GM12878 (cell line): ENCODE results near the gene PRPF6.

Source experiments
- CREM ChIP-seq: IDR thresholded peaks from 2 replicates; pipeline ENCODE4 v1.6.1; 2014; ENCODE audit warnings: antibody characterized with exemption, low read depth
- CTCF ChIP-seq, 3 experiments: IDR thresholded peaks in 2 of 3; conservative IDR thresholded peaks in 1 of 3; 2 replicates each; pipeline ENCODE4 v1.5.1; 2011; ENCODE audit warnings: low read depth in 3 of 3, low read length in 3 of 3, mild to moderate bottlenecking in 3 of 3, control low read depth in 2 of 3, moderate library complexity in 2 of 3, inconsistent platforms in 1 of 3, mixed read lengths in 1 of 3; ENCODE audit not compliant: control insufficient read depth in 2 of 3, insufficient read depth in 1 of 3; ENCODE audit errors: extremely low read depth in 1 of 3
- EP300 ChIP-seq, 2 experiments: fragments of 150-350 bp in 1 of 2; IDR thresholded peaks; 2 replicates each; pipeline ENCODE4 v1.6.1; 2011 to 2012; ENCODE audit warnings: low read depth in 2 of 2, low read length in 2 of 2, borderline replicate concordance in 1 of 2, improper control_type of control experiment in 1 of 2, inconsistent platforms in 1 of 2; ENCODE audit not compliant: control insufficient read depth in 1 of 2
- JUND ChIP-seq: IDR thresholded peaks from 2 replicates; pipeline ENCODE4 v1.6.1; 2012; ENCODE audit warnings: low read depth, mild to moderate bottlenecking, low read length, improper control_type of control experiment, moderate library complexity
- POLR2AphosphoS2 ChIP-seq: IDR thresholded peaks from 2 replicates; pipeline ENCODE4 v1.6.1; 2011; ENCODE audit warnings: low read depth, mild to moderate bottlenecking, low read length, improper control_type of control experiment, moderate library complexity
- RCOR1 ChIP-seq: conservative IDR thresholded peaks from 2 replicates; pipeline ENCODE4 v1.6.1; 2012; ENCODE audit warnings: low read depth, low read length, improper control_type of control experiment
- USF2 ChIP-seq: IDR thresholded peaks from 2 replicates; pipeline ENCODE4 v1.6.1; 2011; ENCODE audit warnings: low read depth, low read length, improper control_type of control experiment, borderline replicate concordance
- ZNF622 ChIP-seq: fragments of 450-650 bp; IDR thresholded peaks from 2 replicates; pipeline ENCODE4 v1.6.1; 2017; ENCODE audit warnings: mild to moderate bottlenecking, inconsistent platforms

- TF ChIP-seq EP300 (IDR thresholded peaks at IDR 0.05; ENCODE audit: borderline replicate concordance in 1 of 2, control insufficient read depth in 1 of 2, low read depth in 2 of 2, low read length in 2 of 2) (no peak), RCOR1 (no peak), JUND (no peak), POLR2AphosphoS2 (no peak; the same call in 1 of the 2 replicates), CREM (no peak; the same call in 1 of the 2 replicates), USF2 (no peak), ZNF622 (no peak), CTCF (IDR thresholded peaks at IDR 0.05 in 2 of 3, conservative IDR thresholded peaks at IDR 0.05 in 1 of 3; ENCODE audit: control insufficient read depth in 2 of 3, extremely low read depth in 1 of 3, insufficient read depth in 1 of 3, low read depth in 3 of 3, low read length in 3 of 3) (no peak)
Measured at GRCh38 chr20:64065974-64066343, 85.0 kb downstream of the PRPF6 start.
